HG02798 (cell line): ENCODE data around the gene FAM78B.

ENCODE experiments used
- ATAC-seq: cut with Tn5 transposase; IDR thresholded peaks from one replicate; pipeline ENCODE4 v1.9.1; 2021; ENCODE audit warnings: mild to moderate bottlenecking; ENCODE audit not compliant: unreplicated experiment, poor library complexity

Gene FAM78B

DNA sequence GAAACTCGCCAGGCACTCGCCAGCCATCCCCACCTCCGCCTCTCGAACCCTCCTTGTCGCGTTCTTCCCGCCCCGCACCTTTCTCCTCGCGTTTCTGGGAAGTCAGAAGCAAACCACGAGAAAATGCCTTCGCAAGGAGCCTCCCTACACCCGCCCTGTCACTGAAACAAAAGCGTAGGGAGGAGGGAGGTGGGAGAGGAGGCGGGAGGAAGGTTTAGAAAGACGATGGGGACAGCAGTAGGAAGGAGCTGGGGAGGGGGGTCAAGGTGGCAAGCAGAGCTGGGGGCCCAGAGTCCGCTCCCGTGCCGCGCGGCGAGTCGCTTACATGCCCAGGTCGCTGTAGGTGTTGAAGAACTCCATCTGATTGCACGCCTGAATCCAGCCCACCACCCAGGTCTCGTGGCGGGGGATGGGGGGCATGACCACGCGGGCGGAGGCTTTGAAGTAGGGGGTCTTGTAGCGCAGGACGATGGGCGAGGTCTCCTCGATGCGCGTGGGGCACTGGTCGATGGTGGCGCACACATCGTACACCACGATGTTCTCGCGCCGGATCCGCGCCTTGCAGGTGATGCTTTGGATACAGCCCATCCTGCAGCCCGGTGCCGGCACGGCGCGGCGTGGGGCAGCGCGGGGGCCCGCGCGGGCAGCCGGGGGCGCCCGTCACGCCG, 1.0 kb downstream of the FAM78B start:
- peak; percentile 4 for ATAC-seq

DNA sequence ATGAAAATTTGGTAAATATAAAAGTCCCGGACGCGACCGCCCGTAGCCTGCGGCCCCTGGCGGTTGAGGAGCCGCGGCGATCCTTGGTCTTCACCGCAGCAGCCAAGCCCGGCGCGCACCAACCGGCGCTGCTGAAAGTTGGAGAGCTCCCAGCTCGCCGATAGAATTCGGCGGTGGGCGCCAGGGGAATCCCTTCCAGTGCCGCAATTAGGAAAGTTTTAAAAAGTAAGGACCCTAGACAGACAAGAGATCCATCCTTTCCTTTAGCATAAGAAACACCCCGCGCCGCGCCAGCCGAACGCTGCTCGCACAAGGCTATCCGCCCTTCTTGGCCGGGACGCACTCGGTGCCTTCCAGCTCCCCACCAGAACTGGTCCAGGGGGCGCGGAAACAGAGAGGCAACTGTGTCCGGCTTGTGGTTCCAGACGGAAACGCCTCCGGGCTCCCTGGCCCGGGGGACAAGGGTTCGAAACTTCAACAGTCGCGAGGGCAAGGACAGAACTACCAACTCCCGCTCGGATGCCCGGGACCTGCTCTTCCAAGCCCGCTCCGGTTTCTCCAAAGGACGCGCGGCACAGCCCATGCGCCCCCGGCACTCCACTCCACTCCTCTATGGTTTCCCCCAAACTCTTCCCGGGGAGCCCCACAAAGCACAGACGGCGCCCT, 1.7 kb downstream of the FAM78B start:
- ATAC-seq: peak; percentile 28

DNA sequence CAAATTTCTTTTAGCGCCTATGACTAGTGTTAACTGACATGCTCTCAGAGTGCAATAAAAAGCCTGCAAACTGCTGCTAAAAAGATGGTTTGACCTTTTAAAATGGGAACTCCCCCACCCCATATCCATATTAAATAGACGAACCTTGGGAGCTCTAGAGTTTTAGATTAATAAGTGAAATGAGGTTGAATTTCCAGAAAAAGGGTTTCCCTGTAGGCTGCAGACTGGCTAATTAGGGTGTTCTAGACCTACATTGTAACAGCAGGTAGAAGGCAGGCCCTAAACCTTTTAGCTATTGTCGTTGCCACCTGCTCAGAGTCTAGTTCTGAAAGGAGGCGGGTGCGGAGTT, 2.2 kb downstream of the FAM78B start:
- no peak for ATAC-seq

DNA sequence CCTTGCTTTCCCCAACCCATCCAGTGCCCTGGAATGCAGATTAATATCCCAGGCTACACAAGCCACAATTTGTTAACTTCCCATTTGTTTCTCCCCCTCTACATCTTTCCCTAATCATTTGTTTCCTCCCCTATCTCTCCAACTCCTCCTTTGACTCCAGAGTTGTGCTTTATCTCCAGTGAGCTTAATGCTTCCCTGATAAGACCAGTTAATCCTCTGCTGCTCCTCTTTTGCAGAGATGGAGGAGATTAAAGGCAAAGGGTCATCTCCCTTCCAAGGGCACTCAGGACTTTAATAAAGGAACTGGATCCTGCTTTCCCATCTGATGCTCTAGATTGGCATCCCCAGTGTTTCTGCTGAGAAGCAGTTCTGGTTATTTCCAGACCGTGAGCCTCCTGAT, 7.1 kb downstream of the FAM78B start:
- ATAC-seq: no peak

DNA sequence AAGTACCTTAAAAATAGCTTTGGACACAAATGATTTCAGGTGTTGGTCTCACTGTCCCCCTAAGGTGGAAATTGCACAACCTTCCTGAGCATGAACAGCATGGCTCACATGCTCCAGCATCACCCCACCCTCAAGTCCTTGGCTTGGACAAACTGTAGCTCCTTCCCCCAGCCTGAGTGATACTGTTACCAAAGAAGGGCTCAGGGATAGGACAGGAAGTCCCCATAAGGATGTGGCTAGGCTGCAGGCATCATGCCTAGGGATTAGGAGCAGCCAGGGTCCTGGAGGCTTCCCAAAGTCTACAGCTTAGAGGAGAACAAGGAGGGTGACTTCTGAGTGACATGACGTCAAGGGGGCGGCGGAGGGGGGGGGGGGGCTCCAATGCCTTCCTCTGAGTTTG, 10.1 kb downstream of the FAM78B start:
- no peak for ATAC-seq

DNA sequence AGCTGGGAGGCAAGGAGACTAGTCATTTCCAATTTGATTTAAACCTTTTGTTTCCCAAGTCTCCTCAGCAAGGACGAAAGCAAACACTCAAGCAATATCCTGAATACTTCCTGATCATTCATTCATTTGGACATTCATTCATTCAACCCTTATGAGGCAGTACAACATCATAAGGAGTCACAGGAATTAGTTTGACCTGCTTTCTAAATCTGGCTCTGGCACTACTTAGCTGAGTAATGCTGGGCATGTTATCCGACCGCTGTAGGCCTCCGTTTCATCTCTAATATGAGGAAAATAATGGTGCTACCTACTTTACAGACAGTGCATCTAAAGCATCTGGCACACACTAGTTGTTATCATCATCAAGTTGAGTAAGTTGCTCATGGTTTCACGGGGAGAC, 11.7 kb downstream of the FAM78B start:
- ATAC-seq: no peak

DNA sequence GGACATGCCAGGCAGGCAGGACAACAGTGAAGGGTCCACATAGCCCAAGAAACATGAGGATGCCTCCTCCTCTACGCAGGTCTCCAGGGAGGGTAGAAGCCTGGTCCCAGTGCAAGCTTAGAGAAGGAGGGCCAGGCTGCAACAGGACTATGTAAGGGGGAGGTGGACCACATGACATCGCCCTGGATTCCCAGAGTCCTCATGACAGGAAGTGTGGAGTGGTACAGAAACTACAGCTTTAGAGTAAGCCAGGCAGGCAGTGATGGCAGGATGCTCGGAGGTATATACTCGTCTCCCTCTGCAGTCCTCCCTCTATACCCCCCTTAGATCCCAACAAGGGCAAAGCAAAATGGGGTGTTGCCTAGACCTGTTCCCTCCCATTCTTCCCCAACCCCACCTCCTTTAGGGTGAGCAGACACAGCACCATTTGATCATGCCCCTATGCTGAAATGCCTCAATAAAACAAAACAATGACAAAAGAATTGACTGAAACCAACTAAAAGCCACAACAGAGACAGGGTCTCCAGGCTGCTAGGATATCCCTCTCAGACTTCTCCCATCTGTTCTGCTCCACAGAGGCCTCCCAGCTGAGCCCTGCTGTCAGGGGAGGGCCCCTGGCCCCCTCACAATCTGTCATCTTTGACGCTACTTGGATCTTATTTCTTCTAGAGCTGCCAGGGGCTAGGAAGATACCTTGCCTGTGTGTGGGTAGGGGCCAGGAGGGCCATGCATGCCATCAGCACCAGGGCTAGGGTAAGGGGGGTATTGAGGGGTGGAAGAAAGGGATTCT, 13.1 kb downstream of the FAM78B start:
- no peak for ATAC-seq

DNA sequence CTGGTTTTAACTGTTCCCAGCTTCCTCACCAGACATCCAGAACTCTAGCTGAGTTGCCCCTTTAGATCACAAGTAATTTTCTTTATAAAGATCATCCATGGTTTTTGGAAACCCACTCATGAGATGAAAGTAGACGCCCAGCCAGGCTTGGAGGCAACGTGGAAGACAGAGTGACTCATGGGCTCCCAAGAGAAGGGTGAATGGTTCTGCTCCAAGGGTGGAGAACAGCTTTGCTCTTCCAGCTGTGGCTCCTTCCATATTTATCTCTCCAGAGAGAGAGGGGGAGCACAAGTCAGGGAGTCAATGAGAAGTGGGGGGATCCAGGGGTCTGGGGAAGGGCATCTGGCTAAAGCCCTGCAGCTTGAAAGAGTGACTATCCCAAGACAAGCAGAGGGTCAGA, 13.8 kb downstream of the FAM78B start:
- no peak for ATAC-seq

DNA sequence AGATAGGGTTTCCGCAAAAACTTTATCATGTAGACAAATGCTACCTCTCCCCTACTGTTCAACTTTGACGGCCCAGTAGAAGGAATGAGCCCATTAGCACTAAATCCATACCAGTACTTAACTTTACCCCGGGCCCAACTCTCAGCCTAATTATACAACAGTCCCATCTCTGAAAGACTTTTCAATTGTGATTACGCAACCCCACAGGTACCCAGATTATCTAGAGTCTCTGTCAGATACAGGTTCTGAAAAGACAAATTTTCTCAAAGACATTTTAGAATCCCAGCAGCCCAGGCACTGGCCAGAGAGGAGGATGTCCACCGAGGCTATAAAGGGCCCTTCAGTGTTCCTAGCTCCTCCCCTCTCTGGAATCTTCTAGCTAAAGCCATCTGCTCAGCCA, 15.0 kb downstream of the FAM78B start:
- ATAC-seq: no peak

DNA sequence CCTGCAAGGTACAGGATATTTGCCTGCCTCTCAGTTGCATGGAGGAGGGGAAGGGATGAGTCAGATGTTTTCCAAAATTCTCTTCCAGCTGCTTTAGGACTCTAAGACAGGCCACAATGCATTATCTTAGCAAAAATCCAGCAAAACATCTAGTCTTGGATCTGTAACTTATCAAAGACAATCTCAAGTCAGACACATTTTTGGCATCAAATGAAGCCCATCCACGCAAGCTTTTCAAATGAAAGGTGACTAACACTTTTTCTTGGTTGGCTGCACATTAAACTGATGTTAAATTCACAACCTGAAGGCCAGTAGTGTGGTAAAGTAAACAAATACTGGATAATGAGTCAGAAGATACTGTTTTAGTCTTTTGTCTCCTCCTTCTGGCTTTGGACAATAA, 21.3 kb downstream of the FAM78B start:
- no peak for ATAC-seq

DNA sequence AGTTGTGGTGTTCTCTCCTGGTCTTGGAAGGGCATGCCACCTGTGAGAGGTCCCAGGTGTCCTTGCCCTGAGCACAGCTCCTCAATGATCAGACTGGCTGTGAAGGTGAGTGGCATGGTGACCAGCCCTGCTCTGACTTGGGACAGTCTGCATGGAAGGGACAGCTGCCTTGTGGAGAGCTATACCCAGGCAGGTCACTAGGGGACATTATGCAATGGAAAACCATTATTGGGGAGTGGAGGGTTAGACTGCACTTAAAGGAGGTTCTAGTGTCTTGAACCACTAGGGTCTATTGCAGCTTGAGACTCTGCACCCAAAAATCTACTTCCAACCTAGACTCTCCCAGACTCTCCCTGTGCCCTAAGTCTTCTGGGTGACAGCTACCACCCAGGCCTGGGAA, 24.8 kb downstream of the FAM78B start:
- no peak for ATAC-seq

DNA sequence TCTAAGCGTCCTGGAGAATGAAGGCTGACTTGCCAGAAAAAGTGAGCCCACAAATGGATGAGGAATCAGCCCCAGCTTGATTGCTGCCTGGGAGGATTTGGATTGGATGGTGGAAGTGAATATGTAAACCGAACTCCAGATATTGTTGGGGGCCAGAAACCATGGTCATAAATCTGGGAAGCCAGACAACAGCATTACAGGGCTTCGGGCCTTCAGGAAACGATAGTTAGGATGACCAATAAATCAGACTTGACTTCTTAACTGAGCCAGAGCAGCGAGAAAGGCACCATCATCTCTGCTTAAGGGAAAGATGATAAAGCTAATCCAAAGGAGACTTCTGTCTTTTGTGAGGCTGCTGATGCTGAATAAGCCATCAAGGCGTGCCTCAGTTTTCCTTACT, 26.6 kb downstream of the FAM78B start:
- no peak for ATAC-seq

DNA sequence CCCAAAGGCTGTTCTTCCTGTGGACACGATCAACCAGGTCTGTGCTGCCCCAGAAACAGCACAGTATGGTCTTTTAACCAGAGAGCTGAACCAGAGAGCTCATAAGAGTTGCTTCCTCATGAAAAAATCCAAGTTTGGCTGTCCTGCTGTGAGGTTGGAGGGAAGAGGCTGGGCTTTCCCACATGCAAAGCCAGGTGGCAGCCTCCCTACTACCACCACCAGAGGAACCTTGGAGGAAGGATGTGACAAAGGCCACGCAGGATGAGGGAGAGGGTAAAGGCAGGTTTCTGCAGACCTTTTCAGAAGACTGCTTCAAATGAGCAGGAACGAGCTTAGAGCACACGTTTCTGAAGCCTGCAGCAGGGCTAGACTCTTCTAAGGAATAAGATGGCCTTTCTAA, 27.1 kb downstream of the FAM78B start:
- ATAC-seq: no peak

DNA sequence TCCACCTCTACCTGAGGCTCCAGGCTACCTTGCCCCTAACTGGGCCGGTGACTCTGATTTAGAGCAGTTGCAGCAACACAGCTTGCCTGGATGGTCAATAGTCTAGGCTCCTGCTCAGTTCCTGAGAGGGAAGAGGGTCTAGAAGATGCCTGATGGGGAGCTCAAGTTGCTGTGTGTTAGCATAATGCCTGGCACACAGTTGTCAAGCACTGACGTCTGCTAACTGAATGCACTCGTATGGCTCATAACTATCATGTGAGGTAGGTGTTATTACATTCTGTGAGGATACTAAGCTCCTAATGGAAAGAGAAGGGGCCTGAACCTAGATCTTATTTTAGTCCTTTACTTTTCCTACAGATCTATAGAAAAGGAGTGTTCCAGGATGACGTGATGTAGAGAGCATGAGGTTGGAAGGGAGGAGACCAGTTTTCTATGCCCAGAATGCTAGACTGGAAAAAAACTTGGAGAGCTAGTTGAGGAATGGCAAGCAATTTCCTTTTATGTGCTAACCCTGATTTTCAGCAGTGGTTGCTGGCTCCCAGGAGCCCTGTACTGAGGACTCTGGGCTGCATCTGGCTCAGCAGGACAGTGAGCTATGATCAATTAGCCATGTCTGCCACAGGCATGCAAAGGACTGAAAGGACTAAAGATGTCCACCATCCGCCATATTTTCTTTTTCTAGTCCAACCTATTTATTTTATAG, 30.0 kb downstream of the FAM78B start:
- ATAC-seq: no peak

DNA sequence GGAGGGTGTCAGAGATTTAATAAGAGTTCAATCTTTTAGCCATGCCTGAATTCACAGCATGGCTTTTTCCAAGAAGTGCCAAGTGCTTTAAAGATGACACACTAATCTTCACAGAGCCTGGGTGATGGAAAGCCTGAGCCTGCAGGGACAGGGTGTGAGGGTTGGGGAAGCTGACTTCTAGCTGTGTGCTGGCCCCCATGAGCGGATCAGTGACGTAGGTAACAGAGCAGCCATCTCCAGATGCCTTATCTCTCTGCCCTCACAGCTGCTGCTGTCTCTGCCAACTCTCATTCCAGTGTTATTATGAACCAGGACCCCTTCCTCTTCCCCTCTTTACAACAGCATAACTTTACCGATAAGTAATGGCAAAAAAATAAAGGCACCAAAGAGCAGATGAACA, 30.6 kb downstream of the FAM78B start:
- no peak for ATAC-seq

DNA sequence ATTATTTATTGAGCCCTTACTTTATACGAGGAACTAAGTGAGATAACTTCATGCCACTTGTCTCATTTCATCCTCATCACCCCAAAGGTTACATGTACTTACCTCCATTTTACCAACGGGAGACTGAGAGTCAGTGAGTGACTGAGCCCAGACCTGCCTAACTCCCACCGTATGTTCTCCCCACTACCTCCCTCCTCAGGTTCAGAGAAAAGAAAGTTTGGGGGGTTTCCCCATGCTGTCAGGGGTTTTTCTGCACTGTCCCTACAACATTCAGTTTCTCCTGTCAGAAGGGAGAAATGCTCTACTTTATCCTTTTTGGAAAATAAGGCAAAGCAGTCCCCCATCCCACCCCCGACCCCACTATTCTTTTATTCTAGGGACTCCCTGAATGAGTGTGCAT, 32.9 kb downstream of the FAM78B start:
- peak; percentile 62 for ATAC-seq

DNA sequence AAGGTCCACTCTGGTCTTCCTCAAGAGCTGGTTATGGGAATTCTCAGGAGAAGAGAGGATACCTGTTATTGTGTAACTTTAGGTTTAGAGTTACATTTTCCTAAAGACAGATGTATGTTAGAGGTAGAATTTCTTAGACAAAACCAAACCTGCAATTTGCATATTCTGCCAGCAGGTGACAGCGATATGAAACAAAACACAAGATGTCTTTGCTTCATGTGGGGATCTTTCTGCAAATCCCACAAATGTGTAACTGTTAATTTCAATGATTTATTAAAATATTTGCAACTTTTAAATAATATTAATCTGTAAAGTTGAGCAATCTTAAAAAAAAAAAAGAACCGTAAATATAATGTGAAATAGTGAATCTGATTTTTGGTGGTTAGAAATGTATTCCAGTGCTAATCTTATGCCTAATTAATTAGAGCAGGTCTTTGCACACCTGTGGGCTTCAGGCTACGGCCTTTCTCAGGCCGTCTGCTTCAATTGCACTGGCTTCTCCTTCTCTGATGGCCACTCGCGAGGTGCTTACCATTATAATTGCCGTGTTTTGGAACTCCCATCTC, 33.4 kb downstream of the FAM78B start:
- ATAC-seq: no peak

DNA sequence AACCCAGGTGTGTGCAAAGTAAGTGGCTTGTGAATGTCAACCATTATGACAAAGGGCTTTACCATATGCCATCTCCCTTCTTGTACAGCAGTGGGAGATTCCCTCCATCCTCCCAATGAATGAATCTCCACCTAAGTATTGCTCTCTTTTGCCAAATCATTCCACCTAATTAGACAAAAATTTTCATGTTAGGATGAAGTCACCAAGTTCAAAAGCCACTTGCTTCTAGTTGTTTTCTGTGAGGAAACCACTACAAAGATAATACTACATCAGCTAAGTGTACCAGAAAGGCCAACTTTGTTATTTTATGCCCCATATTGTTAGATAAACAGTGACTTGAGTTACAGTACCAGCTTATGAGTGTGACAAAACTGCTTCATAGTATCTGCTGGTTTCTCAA, 34.3 kb downstream of the FAM78B start:
- ATAC-seq: no peak

DNA sequence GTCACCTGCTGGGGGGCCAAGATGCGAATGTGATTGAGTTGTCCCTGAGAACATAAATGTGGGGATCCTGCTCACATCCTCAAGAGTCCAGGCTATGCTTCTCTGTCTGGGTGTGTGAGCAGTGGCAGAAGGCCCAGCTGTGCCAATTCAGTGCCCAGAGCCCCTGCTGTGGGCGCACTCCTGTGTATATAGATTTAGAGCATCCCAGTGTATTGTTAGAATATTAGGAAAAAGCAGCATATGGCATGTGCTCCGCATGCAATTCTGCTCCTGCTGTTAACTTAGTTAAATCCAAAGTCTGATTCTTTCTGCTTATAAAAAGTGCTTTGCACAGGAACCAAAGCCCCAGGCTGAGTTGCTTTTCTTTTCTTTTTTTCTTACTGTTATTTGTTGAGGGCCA, 37.8 kb downstream of the FAM78B start:
- no peak for ATAC-seq

DNA sequence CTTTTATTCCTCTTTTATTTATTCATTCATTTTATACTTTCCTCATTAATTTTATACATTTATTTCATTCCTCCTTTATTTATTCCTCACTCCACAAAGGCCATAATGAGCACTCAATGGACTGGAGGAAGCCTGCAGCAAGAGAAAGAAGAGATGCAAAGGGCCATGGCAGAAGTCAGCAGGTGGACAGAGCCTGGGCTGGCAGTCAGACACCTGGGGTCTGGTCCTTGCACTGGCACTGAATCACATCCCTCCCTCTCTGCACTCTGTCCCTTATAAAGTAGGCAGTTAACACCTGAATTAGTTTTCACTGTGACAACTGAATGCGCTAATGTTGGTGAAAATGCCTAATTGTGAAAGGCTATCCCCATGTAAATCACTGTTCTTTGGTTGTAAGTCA, 38.6 kb downstream of the FAM78B start:
- no peak for ATAC-seq

DNA sequence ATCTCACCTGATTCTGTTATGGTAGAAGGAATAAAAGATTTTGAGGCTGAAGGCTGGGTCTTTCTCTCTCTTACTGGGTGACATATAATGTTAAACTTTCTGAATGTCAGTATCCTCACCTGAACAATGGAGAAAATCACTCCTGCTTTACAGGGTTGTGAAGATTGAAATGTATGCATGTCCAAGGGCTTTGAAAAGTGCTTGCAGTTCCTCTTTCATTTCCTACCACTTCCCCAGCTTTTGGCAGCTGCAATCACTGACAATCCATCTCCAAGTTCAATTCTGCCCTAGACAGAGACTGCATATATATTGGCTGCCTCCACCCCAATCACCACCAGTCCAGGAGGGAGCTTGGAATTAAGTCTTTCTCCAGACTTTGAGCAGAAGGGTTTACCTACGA, 39.8 kb downstream of the FAM78B start:
- no peak for ATAC-seq
